Frontal cortex (tissue), 4 donors: ENCODE results near the gene MLIP. TPM values are rescaled to one million over a fixed set of nuclear protein-coding genes. Genes with fewer than 3 reads are reported as not detected.
"Not testable (repeated sequence)": the region's sequence is repeated elsewhere in the genome, so short reads cannot be mapped to it uniquely, and the experiment has no call there.

ENCODE experiments used
- DNase-seq, 2 donors: peaks; one replicate each; pipeline ENCODE4 v3.0.0; 2012; ENCODE audit warnings: low spot score in 2 of 2
- FAIRE-seq: peaks from 2 replicates; lab custom pipeline; 2012; peaks lifted over from hg19 to GRCh38; lab: Jason Lieb, UNC
- total RNA-seq: library from RNA; depleted of rRNA; stranded (reverse); fragments of >200 nt; gene quantifications from one replicate; pipeline ENCODE4 v1.2.3, GENCODE V29; 2014
- donor health status: control.
- donor health status: control.
- donor health status: control.

Gene MLIP
- total RNA-seq, 1 donor from 2014 or later = 11.8 TPM

- DNase-seq (no peak), FAIRE-seq (no peak)
These were observed 95.3 kb downstream of the MLIP start for GRCh38 chr6:54206510-54206909.

- not testable (repeated sequence) for FAIRE-seq
These were observed 98.7 kb downstream of the MLIP start for GRCh38 chr6:54209983-54210382.

GRCh38 chr6:54214286-54214685, 103.0 kb downstream of the MLIP start:
- FAIRE-seq = no peak

More at GRCh38 chr6:54209983-54210382, 98.7 kb downstream of the MLIP start:
- DNase-seq = not testable (repeated sequence)

GRCh38 chr6:54216336-54216735, 105.1 kb downstream of the MLIP start:
- no peak for DNase-seq
- no peak for FAIRE-seq

More at GRCh38 chr6:54214286-54214685, 103.0 kb downstream of the MLIP start:
- DNase-seq = no peak

GRCh38 chr6:54217018-54217417, 105.8 kb downstream of the MLIP start:
- no peak for FAIRE-seq

GRCh38 chr6:54222217-54222616, 111.0 kb downstream of the MLIP start:
- DNase-seq = no peak
- no peak for FAIRE-seq

More at GRCh38 chr6:54217018-54217417, 105.8 kb downstream of the MLIP start:
- no peak for DNase-seq

GRCh38 chr6:54232703-54233102, 121.5 kb downstream of the MLIP start:
- FAIRE-seq (no peak), DNase-seq (no peak)

GRCh38 chr6:54234539-54234938, 123.3 kb downstream of the MLIP start:
- DNase-seq = no peak
- no peak for FAIRE-seq

GRCh38 chr6:54236984-54237383, 125.7 kb downstream of the MLIP start:
- no peak for FAIRE-seq
- DNase-seq = no peak

GRCh38 chr6:54238396-54238795, 127.2 kb downstream of the MLIP start:
- FAIRE-seq = no peak

GRCh38 chr6:54243699-54244098, 132.5 kb downstream of the MLIP start:
- no peak for FAIRE-seq
- DNase-seq = no peak

More at GRCh38 chr6:54238396-54238795, 127.2 kb downstream of the MLIP start:
- DNase-seq = no peak

- DNase-seq (peak in 1 of 2 donors; percentile 7), FAIRE-seq (no peak)
These were observed 133.2 kb downstream of the MLIP start for GRCh38 chr6:54244430-54244829.

GRCh38 chr6:54245265-54245664, 134.0 kb downstream of the MLIP start:
- FAIRE-seq (no peak), DNase-seq (no peak)

GRCh38 chr6:54248319-54248718, 137.1 kb downstream of the MLIP start:
- DNase-seq (no peak), FAIRE-seq (no peak)

GRCh38 chr6:54248994-54249393, 137.8 kb downstream of the MLIP start:
- DNase-seq = no peak
- FAIRE-seq = no peak

GRCh38 chr6:54249812-54250211, 138.6 kb downstream of the MLIP start:
- DNase-seq, FAIRE-seq: not testable (repeated sequence)

- DNase-seq (no peak), FAIRE-seq (no peak)
These were observed 141.3 kb downstream of the MLIP start for GRCh38 chr6:54252496-54252895.

- no peak for DNase-seq
- no peak for FAIRE-seq
These were observed 141.7 kb downstream of the MLIP start for GRCh38 chr6:54252916-54253315.

- FAIRE-seq (no peak), DNase-seq (no peak)
These were observed 143.6 kb downstream of the MLIP start for GRCh38 chr6:54254886-54255285.

- FAIRE-seq (no peak), DNase-seq (no peak)
These were observed 144.6 kb downstream of the MLIP start for GRCh38 chr6:54255886-54256285.

- FAIRE-seq (no peak), DNase-seq (no peak)
These were observed 148.8 kb downstream of the MLIP start for GRCh38 chr6:54260025-54260424.

GRCh38 chr6:54262499-54262898, 151.3 kb downstream of the MLIP start:
- FAIRE-seq = no peak
- DNase-seq = no peak
